Ureter (tissue), 1 donor: ENCODE results near the gene KITLG. TPM values are rescaled to one million over a fixed set of nuclear protein-coding genes. Genes with fewer than 3 reads are reported as not detected.
"Not testable (repeated sequence)": the region's sequence is repeated elsewhere in the genome, so short reads cannot be mapped to it uniquely, and the experiment has no call there.

Source experiments
- DNase-seq: peaks from one replicate; pipeline ENCODE4 v3.0.0-alpha.2; 2020; ENCODE audit warnings: low spot score
- total RNA-seq: library from RNA; stranded (reverse); gene quantifications from one replicate; pipeline ENCODE4 v1.2.4, GENCODE V29; 2023
- donor health status: DM: yes; HTN: yes; CAD: no.

The KITLG gene
- total RNA-seq, 1 donor from 2014 or later, result 17.2 TPM

- no peak for DNase-seq
Observed at GRCh38 chr12:88539893-88540292, 40.4 kb downstream of the KITLG start.

- DNase-seq, result no peak
Observed at GRCh38 chr12:88538697-88539096, 41.6 kb downstream of the KITLG start.

GRCh38 chr12:88538250-88538649 is 42.0 kb downstream of the KITLG start:
- DNase-seq, result no peak

- no peak for DNase-seq
Observed at GRCh38 chr12:88530868-88531267, 49.4 kb downstream of the KITLG start.

- no peak for DNase-seq
Observed at GRCh38 chr12:88529531-88530488, 50.5 kb downstream of the KITLG start.

- no peak for DNase-seq
Observed at GRCh38 chr12:88522961-88523360, 57.3 kb downstream of the KITLG start.

- no peak for DNase-seq
Observed at GRCh38 chr12:88520436-88520820, 59.8 kb downstream of the KITLG start.

GRCh38 chr12:88519802-88520435 is 60.4 kb downstream of the KITLG start:
- DNase-seq, result no peak

- DNase-seq, result no peak
Observed at GRCh38 chr12:88518863-88519403, 61.3 kb downstream of the KITLG start.

GRCh38 chr12:88516811-88517210 is 63.5 kb downstream of the KITLG start:
- no peak for DNase-seq

GRCh38 chr12:88510843-88511242 is 69.4 kb downstream of the KITLG start:
- no peak for DNase-seq

GRCh38 chr12:88509851-88510250 is 70.4 kb downstream of the KITLG start:
- no peak for DNase-seq

- DNase-seq, result no peak
Observed at GRCh38 chr12:88509347-88509746, 70.9 kb downstream of the KITLG start.

GRCh38 chr12:88507851-88508250 is 72.4 kb downstream of the KITLG start:
- not testable (repeated sequence) for DNase-seq

- DNase-seq, result no peak
Observed at GRCh38 chr12:88507270-88507669, 73.0 kb downstream of the KITLG start.

GRCh38 chr12:88505696-88506095 is 74.6 kb downstream of the KITLG start:
- no peak for DNase-seq

GRCh38 chr12:88503281-88503703 is 77.0 kb downstream of the KITLG start:
- DNase-seq, result no peak

- no peak for DNase-seq
Observed at GRCh38 chr12:88501972-88502938, 78.0 kb downstream of the KITLG start.

GRCh38 chr12:88496891-88497371 is 83.3 kb downstream of the KITLG start:
- no peak for DNase-seq

- no peak for DNase-seq
Observed at GRCh38 chr12:88496429-88496828, 83.8 kb downstream of the KITLG start.

- DNase-seq, result no peak
Observed at GRCh38 chr12:88495031-88495430, 85.2 kb downstream of the KITLG start.
